ENCODE results near the gene MORN2. TPM values are rescaled to one million over a fixed set of nuclear protein-coding genes. Genes with fewer than 3 reads are reported as not detected.

Gene MORN2
- total RNA-seq, 2 donors from 2014 or later = 26.1 to 34.2 TPM

- Histone ChIP-seq H3K9me3 (no peaks in the 10 kb centered on the region), H3K27me3 (replicated peaks; ENCODE audit: insufficient read depth) (no peaks in the 10 kb centered on the region), H3K4me1 (replicated peaks) (no peaks in the 10 kb centered on the region), H3K27ac (no peak overlapping the region), H3K4me3 (no peak overlapping the region), H3K36me3 (no peaks in the 10 kb centered on the region)
- TF ChIP-seq CTCF (IDR thresholded peaks at IDR 0.05) (no peak), POLR2AphosphoS5 (IDR thresholded peaks at IDR 0.05) (no peak), POLR2A (IDR thresholded peaks at IDR 0.05) (no peak)
- WGBS = 80% methylated on average over 4 of the region's 4 CpGs
- intact Hi-C loops (cut with DNase I) = no loop called here
- no peak for DNase-seq (ENCODE audit: low spot score)
Measured at GRCh38 chr2:38922389-38922788, 46.6 kb downstream of the MORN2 start.

- 88% methylated on average over 2 of the region's 2 CpGs for WGBS
- intact Hi-C loops (cut with DNase I) = no loop called here
- Histone ChIP-seq H3K4me1 (replicated peaks) (no peaks in the 10 kb centered on the region), H3K9me3 (no peaks in the 10 kb centered on the region), H3K4me3 (no peak overlapping the region), H3K36me3 (no peaks in the 10 kb centered on the region), H3K27ac (no peak overlapping the region), H3K27me3 (replicated peaks; ENCODE audit: insufficient read depth) (no peaks in the 10 kb centered on the region)
- no peak for TF ChIP-seq CTCF (IDR thresholded peaks at IDR 0.05)
- no peak for TF ChIP-seq POLR2AphosphoS5 (IDR thresholded peaks at IDR 0.05)
- no peak for TF ChIP-seq POLR2A (IDR thresholded peaks at IDR 0.05)
- DNase-seq (ENCODE audit: low spot score) = no peak
Measured at GRCh38 chr2:38922902-38923301, 47.1 kb downstream of the MORN2 start.

DNA sequence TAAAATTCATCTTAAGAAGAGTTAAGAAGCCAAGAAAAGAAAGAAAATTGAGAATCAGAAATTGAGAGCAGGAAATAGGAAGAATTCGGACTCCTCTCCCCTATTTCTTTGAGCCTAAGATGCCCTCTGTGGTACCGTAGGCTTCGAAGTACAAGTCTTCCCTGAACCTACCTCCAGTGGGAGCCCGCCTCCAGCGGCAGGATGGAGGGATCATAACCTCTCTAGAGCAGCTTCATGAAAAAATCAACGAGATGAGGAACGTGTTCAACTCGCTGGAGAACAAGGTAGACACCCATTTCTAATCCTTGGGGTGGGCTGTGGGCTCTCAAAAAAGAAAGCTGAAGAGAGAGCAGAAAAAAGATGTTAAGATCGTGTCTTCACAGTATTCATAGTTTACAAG lies 50.2 kb downstream of the MORN2 start:
- H3K4me3 ChIP-seq = no peak overlapping the region
- H3K36me3 ChIP-seq = no peaks in the 10 kb centered on the region
- intact Hi-C loops (cut with DNase I) = no loop called here
- no peak overlapping the region for H3K27ac ChIP-seq
- H3K27me3 ChIP-seq (replicated peaks; ENCODE audit: insufficient read depth) = no peaks in the 10 kb centered on the region
- 84% methylated on average over 9 of the region's 9 CpGs for WGBS
- H3K4me1 ChIP-seq (replicated peaks) = no peaks in the 10 kb centered on the region
- H3K9me3 ChIP-seq = no peaks in the 10 kb centered on the region
- TF ChIP-seq POLR2AphosphoS5 (IDR thresholded peaks at IDR 0.05) (no peak), POLR2A (IDR thresholded peaks at IDR 0.05) (no peak), CTCF (IDR thresholded peaks at IDR 0.05) (no peak)
- DNase-seq (ENCODE audit: low spot score) = no peak

DNA sequence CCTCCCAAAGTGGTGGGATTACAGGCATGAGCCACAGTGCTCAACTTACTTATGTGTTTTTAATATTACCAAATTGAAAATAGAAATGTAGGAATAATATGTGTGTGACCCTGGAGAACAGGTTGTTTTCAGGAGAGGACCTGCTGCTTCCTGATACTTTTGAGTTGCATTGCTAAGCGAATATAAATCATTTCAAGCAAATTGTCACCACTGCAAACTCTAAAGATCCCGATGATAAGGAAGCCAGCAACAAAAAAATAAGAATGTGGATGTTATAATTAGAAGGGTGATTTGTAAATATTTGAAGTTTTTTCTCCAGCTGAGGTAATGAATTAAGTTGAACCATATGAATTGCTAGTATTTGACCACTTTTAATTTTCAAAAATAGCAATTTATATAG lies 54.8 kb downstream of the MORN2 start:
- TF ChIP-seq CTCF (IDR thresholded peaks at IDR 0.05) = no peak
- no peak for TF ChIP-seq POLR2A (IDR thresholded peaks at IDR 0.05)
- TF ChIP-seq POLR2AphosphoS5 (IDR thresholded peaks at IDR 0.05) = no peak
- H3K36me3 ChIP-seq = no peaks in the 10 kb centered on the region
- H3K27me3 ChIP-seq (replicated peaks; ENCODE audit: insufficient read depth) = no peaks in the 10 kb centered on the region
- no peak overlapping the region for H3K4me3 ChIP-seq
- intact Hi-C loops (cut with DNase I) = no loop called here
- H3K27ac ChIP-seq = no peak overlapping the region
- no peak for DNase-seq (ENCODE audit: low spot score)
- no peaks in the 10 kb centered on the region for H3K4me1 ChIP-seq (replicated peaks)
- H3K9me3 ChIP-seq = no peaks in the 10 kb centered on the region
- 62% methylated on average over 2 of the region's 2 CpGs for WGBS

Small RNAs within 50 kb of the gene (small RNA-seq; reads per million reads assigned to genes)
- gene RNU6-851P = 0 reads per million in 2 donors

Other genes starting within 250 kb of the MORN2 start
- 10 to 100 TPM in 1 of 2 donors, 1 to 10 TPM in 1; 5.6 to 22.3 TPM for gene GALM, start 209.9 kb upstream of the MORN2 start, total RNA-seq
- gene SRSF7, start 124.6 kb upstream of the MORN2 start, total RNA-seq = 10 to 100 TPM; 73.2 to 84.4 TPM
- 1 to 10 TPM; 4.4 to 8.5 TPM for gene GEMIN6, start 97.8 kb upstream of the MORN2 start, total RNA-seq
- 10 to 100 TPM; 18.5 to 19.0 TPM for gene DHX57, start within 50 bp of the MORN2 start, total RNA-seq
- gene ARHGEF33, start 13.9 kb downstream of the MORN2 start, total RNA-seq = 1 to 10 TPM in 1 of 2 donors, under 1 TPM in 1; 0.96 to 2.2 TPM
- 10 to 100 TPM; 35.0 to 54.1 TPM for gene SOS1, start 245.1 kb downstream of the MORN2 start, total RNA-seq

Data from prostate gland (tissue), 2 donors.